Measurements from ENCODE around the gene FLVCR2.

FLVCR2 gene

GRCh38 chr14:75604979-75605851 is 26.8 kb downstream of the FLVCR2 start:
- Histone ChIP-seq H3K9ac (no peak overlapping the region), H3K79me2 (no peaks in the 10 kb centered on the region), H3K9me3 (ENCODE audit: control insufficient read depth, low read length) (no peaks in the 10 kb centered on the region), H3K27ac (no peak overlapping the region), H3K4me2 (ENCODE audit: low read length) (no peak overlapping the region), H3K27me3 (ENCODE audit: control insufficient read depth, insufficient read depth, low read length) (no peaks in the 10 kb centered on the region), H2AFZ (no peak overlapping the region), H3K36me3 (ENCODE audit: control insufficient read depth, insufficient read depth, low read length) (no peaks in the 10 kb centered on the region), H3K4me1 (no peaks in the 10 kb centered on the region), H3K4me3 (ENCODE audit: low read depth, low read length) (no peak overlapping the region)
- no peak for TF ChIP-seq CTCF (IDR thresholded peaks at IDR 0.05)

GRCh38 chr14:75605916-75606315 is 27.5 kb downstream of the FLVCR2 start:
- Histone ChIP-seq H3K27ac (no peak overlapping the region), H3K9ac (no peak overlapping the region), H3K36me3 (ENCODE audit: control insufficient read depth, insufficient read depth, low read length) (no peaks in the 10 kb centered on the region), H3K4me2 (ENCODE audit: low read length) (no peak overlapping the region), H2AFZ (no peak overlapping the region), H3K4me1 (peaks cover 3% of the 10 kb centered on the region), H3K9me3 (ENCODE audit: control insufficient read depth, low read length) (no peaks in the 10 kb centered on the region), H3K79me2 (no peaks in the 10 kb centered on the region), H3K27me3 (ENCODE audit: control insufficient read depth, insufficient read depth, low read length) (no peaks in the 10 kb centered on the region), H3K4me3 (ENCODE audit: low read depth, low read length) (no peak overlapping the region)
- no peak for TF ChIP-seq CTCF (IDR thresholded peaks at IDR 0.05)

- H3K9ac ChIP-seq: no peak overlapping the region
- peaks cover 3% of the 10 kb centered on the region for H3K4me1 ChIP-seq
- no peaks in the 10 kb centered on the region for H3K79me2 ChIP-seq
- H3K4me2 ChIP-seq (ENCODE audit: low read length): no peak overlapping the region
- no peaks in the 10 kb centered on the region for H3K9me3 ChIP-seq (ENCODE audit: control insufficient read depth, low read length)
- H2AFZ ChIP-seq: no peak overlapping the region
- TF ChIP-seq CTCF (IDR thresholded peaks at IDR 0.05): no peak
- H3K36me3 ChIP-seq (ENCODE audit: control insufficient read depth, insufficient read depth, low read length): no peaks in the 10 kb centered on the region
- no peak overlapping the region for H3K4me3 ChIP-seq (ENCODE audit: low read depth, low read length)
- no peak overlapping the region for H3K27ac ChIP-seq
- no peaks in the 10 kb centered on the region for H3K27me3 ChIP-seq (ENCODE audit: control insufficient read depth, insufficient read depth, low read length)
Measured at GRCh38 chr14:75607044-75607443, 28.6 kb downstream of the FLVCR2 start.

DNA sequence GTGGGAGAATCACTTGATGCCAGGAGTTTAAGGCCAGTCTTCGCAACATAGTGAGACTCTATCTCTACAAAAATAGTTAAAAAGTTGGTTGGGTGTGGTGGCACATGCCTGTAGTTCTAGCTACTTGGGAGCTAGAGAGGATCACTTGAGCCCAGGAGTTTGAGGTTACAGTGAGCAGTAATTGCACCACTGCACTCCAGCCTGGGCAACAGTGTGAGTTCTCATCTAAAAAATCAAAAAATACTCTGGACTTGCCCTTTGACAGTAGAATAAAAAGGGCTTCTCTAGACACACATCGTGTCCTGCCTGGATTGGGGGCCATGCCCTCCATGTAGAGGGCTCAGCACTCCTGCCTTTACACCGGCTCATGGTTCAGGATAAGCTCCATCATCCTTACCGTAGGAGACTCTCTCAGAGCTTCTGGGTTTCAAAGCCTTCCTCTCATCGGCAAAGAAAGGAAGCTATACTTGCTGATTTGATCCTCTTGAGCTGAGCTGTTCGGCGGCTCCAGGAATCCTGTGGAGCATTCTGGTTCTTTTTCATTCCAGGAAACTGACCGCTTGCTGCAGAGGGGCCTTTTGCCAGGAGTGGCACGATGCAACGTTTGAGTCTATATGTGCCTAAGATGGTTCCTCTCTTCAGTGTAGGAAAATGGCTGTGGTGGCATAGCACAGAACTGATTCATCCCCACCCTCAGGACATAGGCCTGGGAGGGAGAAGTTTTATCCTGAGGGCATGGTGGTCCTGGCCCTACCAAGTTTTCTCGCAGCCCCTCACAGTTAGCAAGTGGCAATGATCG is 29.6 kb downstream of the FLVCR2 start:
- no peak overlapping the region for H3K4me2 ChIP-seq (ENCODE audit: low read length)
- no peaks in the 10 kb centered on the region for H3K79me2 ChIP-seq
- TF ChIP-seq CTCF (IDR thresholded peaks at IDR 0.05): no peak
- peaks cover 3% of the 10 kb centered on the region for H3K4me1 ChIP-seq
- no peak overlapping the region for H3K9ac ChIP-seq
- H3K27me3 ChIP-seq (ENCODE audit: control insufficient read depth, insufficient read depth, low read length): no peaks in the 10 kb centered on the region
- H3K36me3 ChIP-seq (ENCODE audit: control insufficient read depth, insufficient read depth, low read length): no peaks in the 10 kb centered on the region
- no peak overlapping the region for H2AFZ ChIP-seq
- no peak overlapping the region for H3K27ac ChIP-seq
- H3K9me3 ChIP-seq (ENCODE audit: control insufficient read depth, low read length): no peaks in the 10 kb centered on the region
- H3K4me3 ChIP-seq (ENCODE audit: low read depth, low read length): no peak overlapping the region

All from parathyroid adenoma (tissue), 2 donors.